HCT116 (cell line): Measurements from ENCODE around the gene PDE4D. TPM values are rescaled to one million over a fixed set of nuclear protein-coding genes. Genes with fewer than 3 reads are reported as not detected.

Experiments
- ATAC-seq: fragments of 200-7000 bp; cut with Tn5 transposase; 2 replicates; pipeline ENCODE4 v1.9.1; 2020; ENCODE audit warnings: mild to moderate bottlenecking, moderate library complexity
- BruUV-seq: library from RNA; stranded (reverse); fragments of 400-500 nt; replicated peaks from 2 replicates; lab custom pipeline; 2021; lab: Mats Ljungman, UMichigan
- CTCF ChIA-PET: fragments of 300-600 bp; sonication (Branson Sonifier 250); formaldehyde crosslinking; loops from one replicate; lab custom pipeline; 2021; ENCODE audit warnings: antibody characterized with exemption; lab: Charles Lee
- POLR2A ChIA-PET: fragments of 300-600, 350-600 bp; sonication (Branson Sonifier 250); formaldehyde crosslinking; loops from one replicate; lab custom pipeline; 2021; ENCODE audit warnings: antibody characterized with exemption; lab: Charles Lee
- RAD21 ChIA-PET, 2 experiments: fragments of 300-600 bp; sonication (Branson Sonifier 250); formaldehyde crosslinking; loops; one replicate each; lab custom pipeline; 2023; ENCODE audit warnings: low total read pairs in 2 of 2; ENCODE audit not compliant: uncharacterized antibody in 2 of 2, unreplicated experiment in 2 of 2, low non-redundant PET in 1 of 2; lab: Charles Lee
- DNase-seq: peaks from one replicate; pipeline ENCODE4 v3.0.0-alpha.2; 2010; ENCODE audit warnings: low read depth, low spot score
- H2AFZ ChIP-seq: fragments of 200-600 bp; shearing (Covaris generic), sonication (generic); 2 replicates; pipeline ENCODE4 v1.6.1; 2017; ENCODE audit warnings: low read depth, mixed run types, mixed read lengths, antibody characterized with exemption, low read length; ENCODE audit not compliant: poor library complexity, severe bottlenecking
- H3K27ac ChIP-seq: 2 replicates; pipeline ENCODE4 v1.5.1; 2012; ENCODE audit warnings: low read depth, low read length
- H3K27me3 ChIP-seq: fragments of 200-600 bp; sonication (generic); 2 replicates; pipeline ENCODE4 v1.6.1; 2016; ENCODE audit warnings: mixed run types, low read length, mixed read lengths; ENCODE audit not compliant: insufficient read depth
- H3K36me3 ChIP-seq, 2 experiments: fragments of 200-500 bp in 1 of 2; fragments of 200-600 bp in 1 of 2; sonication (Bioruptor generic) in 1 of 2; sonication (generic) in 1 of 2; 2 replicates each; pipeline versions ENCODE4 v1.5.1 to v1.6.1; 2014 to 2016; ENCODE audit warnings: low read length in 2 of 2, inconsistent platforms in 1 of 2, mixed read lengths in 1 of 2, mixed run types in 1 of 2; ENCODE audit not compliant: insufficient read depth in 2 of 2, control insufficient read depth in 1 of 2
- H3K4me1 ChIP-seq, 2 experiments: fragments of 200-600 bp in 1 of 2; sonication (generic) in 1 of 2; 2 replicates each; pipeline versions ENCODE4 v1.5.1 to v1.6.1; 2012 to 2017; ENCODE audit warnings: low read length in 2 of 2, inconsistent platforms in 1 of 2, mild to moderate bottlenecking in 1 of 2, mixed read lengths in 1 of 2, mixed run types in 1 of 2, moderate library complexity in 1 of 2; ENCODE audit not compliant: insufficient read depth in 2 of 2, control insufficient read depth in 1 of 2
- H3K4me2 ChIP-seq: fragments of 200-600 bp; sonication (generic); 2 replicates; pipeline ENCODE4 v1.6.1; 2017; ENCODE audit warnings: mixed run types, low read length, mixed read lengths
- H3K4me3 ChIP-seq, 2 experiments: fragments of 200-600 bp in 1 of 2; sonication (generic) in 1 of 2; replicated peaks in 1 of 2; 2 replicates each; pipeline ENCODE4 v1.5.1; 2011 to 2016; ENCODE audit warnings: low read length in 2 of 2, control low read depth in 1 of 2, low read depth in 1 of 2, mild to moderate bottlenecking in 1 of 2, mixed read lengths in 1 of 2, mixed run types in 1 of 2
- H3K79me2 ChIP-seq: fragments of 200-600 bp; sonication (generic); 2 replicates; pipeline ENCODE4 v1.6.1; 2017; ENCODE audit warnings: mild to moderate bottlenecking, mixed run types, low read length, moderate library complexity, mixed read lengths; ENCODE audit not compliant: insufficient read depth
- H3K9ac ChIP-seq: fragments of 200-600 bp; sonication (generic); 2 replicates; pipeline ENCODE4 v1.6.1; 2016; ENCODE audit warnings: low read length, mixed read lengths
- H3K9me2 ChIP-seq: fragments of 200-600 bp; sonication (generic), shearing (Covaris generic); 2 replicates; pipeline ENCODE4 v1.6.1; 2017; ENCODE audit warnings: mixed run types, mild to moderate bottlenecking, moderate library complexity; ENCODE audit not compliant: insufficient read depth
- H3K9me3 ChIP-seq, 2 experiments: fragments of 200-500 bp in 1 of 2; fragments of 200-600 bp in 1 of 2; sonication (Bioruptor generic) in 1 of 2; sonication (generic) in 1 of 2; 2 replicates each; pipeline ENCODE4 v1.6.1; 2014 to 2017; ENCODE audit warnings: low read length in 2 of 2, mixed read lengths in 2 of 2, inconsistent platforms in 1 of 2, low read depth in 1 of 2, mild to moderate bottlenecking in 1 of 2, mixed run types in 1 of 2, moderate library complexity in 1 of 2; ENCODE audit not compliant: control insufficient read depth in 1 of 2, insufficient read depth in 1 of 2
- H4K20me1 ChIP-seq: fragments of 200-600 bp; sonication (generic), shearing (Covaris generic); 2 replicates; pipeline ENCODE4 v1.6.1; 2017; ENCODE audit warnings: mixed run types, mild to moderate bottlenecking, moderate library complexity; ENCODE audit not compliant: insufficient read depth
- EZH2phosphoT487 ChIP-seq: fragments of 200-600 bp; IDR thresholded peaks from 2 replicates; pipeline ENCODE4 v1.6.1; 2018; ENCODE audit warnings: antibody characterized with exemption, borderline replicate concordance
- MAX ChIP-seq: IDR thresholded peaks from 2 replicates; pipeline ENCODE4 v1.6.1; 2012
- POLR2A ChIP-seq: IDR thresholded peaks from 2 replicates; pipeline ENCODE4 v1.7.0; 2011; ENCODE audit warnings: borderline replicate concordance; ENCODE audit not compliant: insufficient read depth, insufficient read length; ENCODE audit errors: extremely low read depth
- POLR2AphosphoS5 ChIP-seq: IDR thresholded peaks from 2 replicates; pipeline ENCODE4 v1.6.1; 2011; ENCODE audit warnings: mild to moderate bottlenecking, low read depth, low read length, moderate library complexity
- REST ChIP-seq: IDR thresholded peaks from 2 replicates; pipeline ENCODE4 v1.6.1; 2012; ENCODE audit warnings: low read depth
- SIN3A ChIP-seq: IDR thresholded peaks from 2 replicates; pipeline ENCODE4 v1.6.1; 2012; ENCODE audit warnings: low read depth
- TCF7L2 ChIP-seq: IDR thresholded peaks from 2 replicates; pipeline ENCODE4 v1.7.0; 2011; ENCODE audit warnings: borderline replicate concordance, inconsistent platforms; ENCODE audit not compliant: insufficient read depth, insufficient read length; ENCODE audit errors: extremely low read depth
- ZFX ChIP-seq: fragments of 450-650 bp; IDR thresholded peaks from 2 replicates; pipeline ENCODE4 v1.6.1; 2017
- intact Hi-C: fragments of 100-400 bp; cut with micrococcal nuclease; formaldehyde crosslinking; loops from 2 replicates; pipeline ENCODE4 v1.10.0; 2022
- total RNA-seq: library from RNA; stranded (reverse); gene quantifications from one replicate; pipeline ENCODE4 v1.2.1, GENCODE V29; 2021; ENCODE audit not compliant: unreplicated experiment

Gene PDE4D
- total RNA-seq, 1 experiment from 2014 or later: 1.1 TPM

GRCh38 chr5:58939664-58940063, 953.9 kb downstream of the PDE4D start:
- no peak overlapping the region for H3K4me3 ChIP-seq
- no peak overlapping the region for H3K9ac ChIP-seq
- RAD21 ChIA-PET: no interaction called here
- H3K79me2 ChIP-seq: no peaks in the 10 kb centered on the region
- H3K36me3 ChIP-seq: no peaks in the 10 kb centered on the region
- no peak overlapping the region for H3K4me2 ChIP-seq
- H2AFZ ChIP-seq: no peak overlapping the region
- CTCF ChIA-PET: no interaction called here
- DNase-seq: no peak
- POLR2A ChIA-PET: no interaction called here
- H3K9me3 ChIP-seq: no peaks in the 10 kb centered on the region
- ATAC-seq: no peak
- TF ChIP-seq REST: no peak
- TF ChIP-seq MAX: no peak
- TF ChIP-seq POLR2AphosphoS5: no peak
- no peak for TF ChIP-seq ZFX
- TF ChIP-seq EZH2phosphoT487: no peak
- no peak for TF ChIP-seq SIN3A
- TF ChIP-seq POLR2A: no peak
- TF ChIP-seq TCF7L2: no peak
- BruUV-seq: no TSS peak
- no peaks in the 10 kb centered on the region for H3K9me2 ChIP-seq
- intact Hi-C loops: no loop called here
- H4K20me1 ChIP-seq: no peaks in the 10 kb centered on the region
- no peaks in the 10 kb centered on the region for H3K4me1 ChIP-seq
- no peak overlapping the region for H3K27ac ChIP-seq
- peaks cover 5% of the 10 kb centered on the region; the same call in 1 of the 2 replicates for H3K27me3 ChIP-seq
